ENCODE measurements around the gene SCARF2.

- TF ChIP-seq, protein P1, sequence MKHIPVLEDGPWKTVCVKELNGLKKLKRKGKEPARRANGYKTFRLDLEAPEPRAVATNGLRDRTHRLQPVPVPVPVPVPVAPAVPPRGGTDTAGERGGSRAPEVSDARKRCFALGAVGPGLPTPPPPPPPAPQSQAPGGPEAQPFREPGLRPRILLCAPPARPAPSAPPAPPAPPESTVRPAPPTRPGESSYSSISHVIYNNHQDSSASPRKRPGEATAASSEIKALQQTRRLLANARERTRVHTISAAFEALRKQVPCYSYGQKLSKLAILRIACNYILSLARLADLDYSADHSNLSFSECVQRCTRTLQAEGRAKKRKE (CRISPR knock-in tag; IDR thresholded peaks at IDR 0.05; ENCODE audit: low read depth), result no peak
- TF ChIP-seq, protein P2, sequence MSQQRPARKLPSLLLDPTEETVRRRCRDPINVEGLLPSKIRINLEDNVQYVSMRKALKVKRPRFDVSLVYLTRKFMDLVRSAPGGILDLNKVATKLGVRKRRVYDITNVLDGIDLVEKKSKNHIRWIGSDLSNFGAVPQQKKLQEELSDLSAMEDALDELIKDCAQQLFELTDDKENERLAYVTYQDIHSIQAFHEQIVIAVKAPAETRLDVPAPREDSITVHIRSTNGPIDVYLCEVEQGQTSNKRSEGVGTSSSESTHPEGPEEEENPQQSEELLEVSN (IDR thresholded peaks at IDR 0.05; ENCODE audit: borderline replicate concordance, low read depth), result no peak
- TF ChIP-seq RFX5 (IDR thresholded peaks at IDR 0.05), result no peak
- no peak for TF ChIP-seq USF2 (IDR thresholded peaks at IDR 0.05)
- no peak for TF ChIP-seq CTCF (IDR thresholded peaks at IDR 0.05)
- TF ChIP-seq SMC3 (IDR thresholded peaks at IDR 0.05), result no peak
- no peak for TF ChIP-seq EHMT2 (IDR thresholded peaks at IDR 0.05; ENCODE audit: low read depth)
- TF ChIP-seq CBX2 (IDR thresholded peaks at IDR 0.05; ENCODE audit: borderline replicate concordance, low read depth), result no peak
- TF ChIP-seq EP300 (IDR thresholded peaks at IDR 0.05), result no peak
- no peak for TF ChIP-seq ZC3H11A (IDR thresholded peaks at IDR 0.05)
- TF ChIP-seq MAFK (IDR thresholded peaks at IDR 0.05; ENCODE audit: partially characterized antibody), result no peak
- TF ChIP-seq, protein P3, sequence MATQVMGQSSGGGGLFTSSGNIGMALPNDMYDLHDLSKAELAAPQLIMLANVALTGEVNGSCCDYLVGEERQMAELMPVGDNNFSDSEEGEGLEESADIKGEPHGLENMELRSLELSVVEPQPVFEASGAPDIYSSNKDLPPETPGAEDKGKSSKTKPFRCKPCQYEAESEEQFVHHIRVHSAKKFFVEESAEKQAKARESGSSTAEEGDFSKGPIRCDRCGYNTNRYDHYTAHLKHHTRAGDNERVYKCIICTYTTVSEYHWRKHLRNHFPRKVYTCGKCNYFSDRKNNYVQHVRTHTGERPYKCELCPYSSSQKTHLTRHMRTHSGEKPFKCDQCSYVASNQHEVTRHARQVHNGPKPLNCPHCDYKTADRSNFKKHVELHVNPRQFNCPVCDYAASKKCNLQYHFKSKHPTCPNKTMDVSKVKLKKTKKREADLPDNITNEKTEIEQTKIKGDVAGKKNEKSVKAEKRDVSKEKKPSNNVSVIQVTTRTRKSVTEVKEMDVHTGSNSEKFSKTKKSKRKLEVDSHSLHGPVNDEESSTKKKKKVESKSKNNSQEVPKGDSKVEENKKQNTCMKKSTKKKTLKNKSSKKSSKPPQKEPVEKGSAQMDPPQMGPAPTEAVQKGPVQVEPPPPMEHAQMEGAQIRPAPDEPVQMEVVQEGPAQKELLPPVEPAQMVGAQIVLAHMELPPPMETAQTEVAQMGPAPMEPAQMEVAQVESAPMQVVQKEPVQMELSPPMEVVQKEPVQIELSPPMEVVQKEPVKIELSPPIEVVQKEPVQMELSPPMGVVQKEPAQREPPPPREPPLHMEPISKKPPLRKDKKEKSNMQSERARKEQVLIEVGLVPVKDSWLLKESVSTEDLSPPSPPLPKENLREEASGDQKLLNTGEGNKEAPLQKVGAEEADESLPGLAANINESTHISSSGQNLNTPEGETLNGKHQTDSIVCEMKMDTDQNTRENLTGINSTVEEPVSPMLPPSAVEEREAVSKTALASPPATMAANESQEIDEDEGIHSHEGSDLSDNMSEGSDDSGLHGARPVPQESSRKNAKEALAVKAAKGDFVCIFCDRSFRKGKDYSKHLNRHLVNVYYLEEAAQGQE (IDR thresholded peaks at IDR 0.05), result no peak
- TF ChIP-seq KDM5A (IDR thresholded peaks at IDR 0.05), result no peak
Observed at GRCh38 chr22:20413217-20414058, 24.2 kb downstream of the SCARF2 start.
